K562 (cell line): ENCODE data around the gene CLPSL2. TPM values are rescaled to one million over a fixed set of nuclear protein-coding genes. Genes with fewer than 3 reads are reported as not detected.

Experiments
- C11orf30 ChIP-seq: fragments of 450-650 bp; IDR thresholded peaks from 2 replicates; pipeline ENCODE4 v1.6.1; 2016; ENCODE audit warnings: low read depth, mild to moderate bottlenecking
- E2F8 ChIP-seq: fragments of 450-650 bp; IDR thresholded peaks from 2 replicates; pipeline ENCODE4 v1.7.1; 2018; ENCODE audit warnings: mild to moderate bottlenecking, low read depth; ENCODE audit not compliant: partially characterized antibody
- FOXA1 ChIP-seq: fragments of 450-650 bp; IDR thresholded peaks from 2 replicates; pipeline ENCODE4 v1.6.1; 2016; ENCODE audit warnings: mild to moderate bottlenecking, borderline replicate concordance
- GATAD2A ChIP-seq: fragments of 450-650 bp; IDR thresholded peaks from 2 replicates; pipeline ENCODE4 v1.6.1; 2017
- HNRNPK ChIP-seq: fragments of 200-400 bp; formaldehyde crosslinking; IDR thresholded peaks from one replicate; pipeline ENCODE4 v1.6.1; 2018; ENCODE audit warnings: mild to moderate bottlenecking, low read depth, low read length; ENCODE audit not compliant: poor library complexity, severe bottlenecking
- HOMEZ ChIP-seq: fragments of 250-450 bp; sonication (Bioruptor Pico); IDR thresholded peaks from 2 replicates; pipeline ENCODE4 v1.4.0; 2020; ENCODE audit warnings: mild to moderate bottlenecking, moderate library complexity
- LCOR ChIP-seq: sonication (generic); formaldehyde crosslinking; IDR thresholded peaks from 2 replicates; pipeline ENCODE4 v1.8.0; 2022; ENCODE audit warnings: mild to moderate bottlenecking, missing genetic modification reagents
- MAZ ChIP-seq, 2 experiments: fragments of 450-650 bp in 1 of 2; sonication (generic) in 1 of 2; formaldehyde crosslinking; IDR thresholded peaks in 1 of 2; conservative IDR thresholded peaks in 1 of 2; 2 replicates each; pipeline versions ENCODE4 v1.4.0 to v1.5.0; 2020; ENCODE audit warnings: mild to moderate bottlenecking in 1 of 2, missing genetic modification reagents in 1 of 2
- MCM5 ChIP-seq: fragments of 450-650 bp; IDR thresholded peaks from 2 replicates; pipeline ENCODE4 v1.6.1; 2016; ENCODE audit warnings: low read depth
- PYGO2 ChIP-seq: fragments of 450-650 bp; IDR thresholded peaks from 2 replicates; pipeline ENCODE4 v1.6.1; 2016; ENCODE audit warnings: mild to moderate bottlenecking, missing genetic modification characterization, moderate library complexity, missing compliant biosample characterization
- ZBTB11 ChIP-seq, 3 experiments: fragments of 200-800 bp in 1 of 3; fragments of 250-450 bp in 1 of 3; fragments of 450-650 bp in 1 of 3; sonication (Bioruptor Pico) in 1 of 3; sonication (Bioruptor generic) in 1 of 3; formaldehyde crosslinking in 1 of 3; IDR thresholded peaks; 2 replicates each; pipeline versions ENCODE4 v1.6.1 to v1.8.0; 2016 to 2022; ENCODE audit warnings: mild to moderate bottlenecking in 2 of 3, missing genetic modification characterization in 2 of 3, missing compliant biosample characterization in 1 of 3, moderate library complexity in 1 of 3
- ZBTB7A ChIP-seq: IDR thresholded peaks from 2 replicates; pipeline ENCODE4 v1.6.1; 2011; ENCODE audit warnings: low read depth, mild to moderate bottlenecking, low read length, moderate library complexity, borderline replicate concordance; ENCODE audit not compliant: control insufficient read depth
- ZNF3 ChIP-seq: fragments of 250-450 bp; sonication (Bioruptor Pico); IDR thresholded peaks from 2 replicates; pipeline ENCODE4 v1.5.0; 2021; ENCODE audit warnings: mild to moderate bottlenecking, moderate library complexity
- ZNF518B ChIP-seq: fragments of 250-450 bp; sonication (Bioruptor Pico); IDR thresholded peaks from 2 replicates; pipeline ENCODE4 v1.5.0; 2021; ENCODE audit warnings: mild to moderate bottlenecking, moderate library complexity
- polyA plus RNA-seq, 8 experiments: library from polyadenylated mRNA; depleted of rRNA in 4 of 8; stranded (reverse) in 5 of 8; unstranded in 3 of 8; fragments of >200 nt; fragmentation: Nextera tagmentation in 2 of 8; fragmentation: Illumina TruSeq in 1 of 8; extraction: Ambion mirVana in 2 of 8; extraction: Trizol in 1 of 8; gene quantifications; 2 replicates each; pipeline versions ENCODE4 v1.2.1 to v1.2.3, GENCODE V29; 2011 to 2014; ENCODE audit warnings: inconsistent platforms in 1 of 8, missing spikeins in 1 of 8
- total RNA-seq, 7 experiments: library from RNA; depleted of rRNA in 6 of 7; stranded (reverse); fragments of >200 nt in 6 of 7; fragmentation: Illumina TruSeq in 2 of 7; extraction: Trizol in 2 of 7; gene quantifications; 2 replicates each; pipeline versions ENCODE4 v1.2.1 to v1.2.3, GENCODE V29; 2011 to 2021; ENCODE audit warnings: low replicate concordance in 1 of 7

The CLPSL2 gene
- total and polyA plus RNA-seq, 9 of the 15 experiments (the other 6 are each of a cell fraction or from before 2014, with no cell fraction given): not detected

- TF ChIP-seq ZBTB7A (peak; percentile 96; the same call in 1 of the 2 replicates), ZNF518B (CRISPR knock-in tag) (no peak), MCM5 (no peak), GATAD2A (peak; percentile 77), HNRNPK (peak; percentile 92), E2F8 (no peak), LCOR (CRISPR knock-in tag) (peak; percentile 51; the same call in 1 of the 2 replicates), HOMEZ (CRISPR knock-in tag) (no peak), C11orf30 (no peak), ZBTB11 (CRISPR knock-in tag; IDR thresholded peaks at IDR 0.05) (peak in 2 of 3 experiments; percentile 24 to 87; a peak in 3 of 6 replicates), FOXA1 (no peak), MAZ (CRISPR knock-in tag; conservative IDR thresholded peaks at IDR 0.05 in 1 of 2, IDR thresholded peaks at IDR 0.05 in 1 of 2) (peak; percentile 90 to 96), PYGO2 (tag) (no peak), ZNF3 (no peak)
These were observed 44.5 kb upstream of the CLPSL2 start (continued) for GRCh38 chr6:35731736-35732532.
